ENCODE measurements around the gene UBE2K.

GRCh38 chr4:39649639-39650265, 48.2 kb upstream of the UBE2K start:
- TF ChIP-seq CTCF (IDR thresholded peaks at IDR 0.05) (no peak), POLR2A (IDR thresholded peaks at IDR 0.05) (no peak), POLR2AphosphoS5 (IDR thresholded peaks at IDR 0.05) (no peak), EP300 (IDR thresholded peaks at IDR 0.05) (no peak)

Measured in stomach (tissue), 4 donors.